Smooth muscle cell (in vitro differentiated cells): ENCODE data around the gene CLEC18C. TPM values are rescaled to one million over a fixed set of nuclear protein-coding genes. Genes with fewer than 3 reads are reported as not detected.

Experiments
- DNase-seq: peaks from one replicate; lab custom pipeline; 2025; ENCODE audit not compliant: unreplicated experiment; lab: John Stamatoyannopoulos, UW
- H2AFZ ChIP-seq: fragments of 200-600 bp; sonication (generic); 2 replicates; pipeline ENCODE4 v1.6.0; 2016; ENCODE audit warnings: antibody characterized with exemption, low read depth, mild to moderate bottlenecking
- H3F3A ChIP-seq: fragments of 200-600 bp; sonication (generic); 2 replicates; pipeline ENCODE4 v1.6.0; 2017; ENCODE audit warnings: antibody characterized with exemption, low read depth
- H3K27ac ChIP-seq: fragments of 200-600 bp; sonication (generic); 2 replicates; pipeline ENCODE4 v1.5.1; 2016; ENCODE audit warnings: low read depth, mild to moderate bottlenecking
- H3K27me3 ChIP-seq: fragments of 200-600 bp; sonication (generic); 2 replicates; pipeline ENCODE4 v1.6.1; 2016; ENCODE audit warnings: low read depth, mild to moderate bottlenecking
- H3K36me3 ChIP-seq: fragments of 200-600 bp; sonication (generic); 2 replicates; pipeline ENCODE4 v1.5.1; 2016; ENCODE audit warnings: low read depth
- H3K4me1 ChIP-seq: fragments of 200-600 bp; sonication (generic); 2 replicates; pipeline ENCODE4 v1.5.1; 2016; ENCODE audit warnings: low read depth
- H3K4me2 ChIP-seq: fragments of 200-600 bp; sonication (generic); 2 replicates; pipeline ENCODE4 v1.6.0; 2016; ENCODE audit warnings: mild to moderate bottlenecking
- H3K4me3 ChIP-seq: fragments of 200-600 bp; sonication (generic); 2 replicates; pipeline ENCODE4 v1.5.1; 2016; ENCODE audit warnings: mild to moderate bottlenecking
- H3K79me2 ChIP-seq: fragments of 200-600 bp; sonication (generic); 2 replicates; pipeline ENCODE4 v1.6.0; 2016; ENCODE audit warnings: low read depth, mild to moderate bottlenecking
- H3K9ac ChIP-seq: fragments of 200-600 bp; sonication (generic); 2 replicates; pipeline ENCODE4 v1.6.0; 2016; ENCODE audit warnings: low read depth
- H3K9me3 ChIP-seq: fragments of 200-600 bp; sonication (generic); replicated peaks from 2 replicates; pipeline ENCODE4 v1.5.1; 2016; ENCODE audit warnings: low read depth
- H4K20me1 ChIP-seq: fragments of 200-600 bp; sonication (generic); 2 replicates; pipeline ENCODE4 v1.6.0; 2016; ENCODE audit warnings: low read depth
- CTCF ChIP-seq: fragments of 200-600 bp; sonication (generic); IDR thresholded peaks from 2 replicates; pipeline ENCODE4 v1.5.1; 2017; ENCODE audit warnings: borderline replicate concordance, mild to moderate bottlenecking, antibody characterized with exemption; ENCODE audit not compliant: insufficient read depth, poor library complexity, severe bottlenecking
- WGBS: methylation state at CpG from one replicate; pipeline ENCODE4 v1.1.7; 2016; ENCODE audit warnings: low lambda C conversion rate; 5-methylcytosine and 5-hydroxymethylcytosine counted together
- polyA plus RNA-seq: library from polyadenylated mRNA; unstranded; fragments of >200 nt; fragmentation: Nextera tagmentation; extraction: Ambion mirVana; gene quantifications from 2 replicates; pipeline ENCODE4 v1.2.1, GENCODE V29; 2016
- total RNA-seq: library from RNA; depleted of rRNA; stranded (reverse); fragments of >200 nt; gene quantifications from 2 replicates; pipeline ENCODE4 v1.2.3, GENCODE V29; 2014

Gene CLEC18C
- total and polyA plus RNA-seq, 2 experiments from 2014 or later: 0.99 to 1.3 TPM

GRCh38 chr16:70159355-70160348 lies 13.9 kb upstream of the CLEC18C start:
- no peaks in the 10 kb centered on the region for H3K79me2 ChIP-seq
- no peaks in the 10 kb centered on the region for H3K9me3 ChIP-seq
- H3K27me3 ChIP-seq: no peaks in the 10 kb centered on the region
- no peak for DNase-seq
- no peaks in the 10 kb centered on the region for H3K4me1 ChIP-seq
- 86% methylated on average over 9 of the region's 9 CpGs for WGBS
- H3K27ac ChIP-seq: no peak overlapping the region
- peaks cover 5% of the 10 kb centered on the region for H3K36me3 ChIP-seq
- no peak overlapping the region for H3K4me3 ChIP-seq
- TF ChIP-seq CTCF: no peak
- H2AFZ ChIP-seq: no peak overlapping the region
- peaks cover 7% of the 10 kb centered on the region for H4K20me1 ChIP-seq
- H3K4me2 ChIP-seq: no peak overlapping the region
- H3F3A ChIP-seq: peaks cover 9% of the 10 kb centered on the region
- no peak overlapping the region for H3K9ac ChIP-seq

DNA sequence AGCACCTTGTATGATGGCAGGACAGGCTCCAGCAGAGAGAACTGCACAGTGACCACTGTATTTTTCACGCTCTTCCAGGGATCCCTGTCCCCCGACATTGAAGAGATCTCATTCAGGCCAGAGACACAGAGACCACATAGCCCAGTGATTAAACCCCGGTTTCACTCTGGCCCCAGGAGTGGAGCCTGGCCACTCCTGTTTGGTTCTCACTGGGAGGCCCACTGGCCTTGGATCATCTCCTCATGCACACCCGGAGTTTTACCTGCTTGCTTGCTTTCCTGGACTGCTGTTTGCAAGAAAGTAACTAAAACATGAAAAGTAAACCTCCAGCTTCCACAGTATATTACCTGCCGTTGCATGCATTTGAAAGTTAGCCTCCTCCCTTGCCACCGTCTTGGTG lies 13.2 kb upstream of the CLEC18C start:
- WGBS: 96% methylated on average over 6 of the region's 6 CpGs
- H2AFZ ChIP-seq: no peak overlapping the region
- no peaks in the 10 kb centered on the region for H3K9me3 ChIP-seq
- TF ChIP-seq CTCF: no peak
- H4K20me1 ChIP-seq: peaks cover 7% of the 10 kb centered on the region
- H3F3A ChIP-seq: peaks cover 9% of the 10 kb centered on the region
- H3K9ac ChIP-seq: no peak overlapping the region
- no peaks in the 10 kb centered on the region for H3K27me3 ChIP-seq
- no peak overlapping the region for H3K27ac ChIP-seq
- H3K4me3 ChIP-seq: no peak overlapping the region
- no peaks in the 10 kb centered on the region for H3K4me1 ChIP-seq
- H3K36me3 ChIP-seq: peaks cover 5% of the 10 kb centered on the region
- no peak overlapping the region for H3K4me2 ChIP-seq
- no peaks in the 10 kb centered on the region for H3K79me2 ChIP-seq
- no peak for DNase-seq

- Histone ChIP-seq H4K20me1 (peaks cover 7% of the 10 kb centered on the region), H3K36me3 (peaks cover 5% of the 10 kb centered on the region), H3K27me3 (no peaks in the 10 kb centered on the region), H3K4me3 (no peak overlapping the region), H3K9ac (no peak overlapping the region), H3K79me2 (no peaks in the 10 kb centered on the region), H3K27ac (no peak overlapping the region), H3K4me1 (no peaks in the 10 kb centered on the region), H3F3A (peaks cover 9% of the 10 kb centered on the region), H3K4me2 (no peak overlapping the region), H2AFZ (no peak overlapping the region), H3K9me3 (no peaks in the 10 kb centered on the region)
- no peak for TF ChIP-seq CTCF
- 97% methylated on average over 6 of the region's 6 CpGs for WGBS
- DNase-seq: no peak
These were observed 12.8 kb upstream of the CLEC18C start for GRCh38 chr16:70160821-70161220.
